HG02943 (cell line): ENCODE measurements around the gene USP33.
"Not testable (repeated sequence)": the region's sequence is repeated elsewhere in the genome, so short reads cannot be mapped to it uniquely, and the experiment has no call there.

ENCODE experiments used
- ATAC-seq: cut with Tn5 transposase; IDR thresholded peaks from one replicate; pipeline ENCODE4 v1.9.1; 2021; ENCODE audit warnings: mild to moderate bottlenecking, low read depth, moderate library complexity; ENCODE audit not compliant: unreplicated experiment

USP33 gene

GRCh38 chr1:77741316-77741715 is 18.3 kb downstream of the USP33 start:
- ATAC-seq: no peak

DNA sequence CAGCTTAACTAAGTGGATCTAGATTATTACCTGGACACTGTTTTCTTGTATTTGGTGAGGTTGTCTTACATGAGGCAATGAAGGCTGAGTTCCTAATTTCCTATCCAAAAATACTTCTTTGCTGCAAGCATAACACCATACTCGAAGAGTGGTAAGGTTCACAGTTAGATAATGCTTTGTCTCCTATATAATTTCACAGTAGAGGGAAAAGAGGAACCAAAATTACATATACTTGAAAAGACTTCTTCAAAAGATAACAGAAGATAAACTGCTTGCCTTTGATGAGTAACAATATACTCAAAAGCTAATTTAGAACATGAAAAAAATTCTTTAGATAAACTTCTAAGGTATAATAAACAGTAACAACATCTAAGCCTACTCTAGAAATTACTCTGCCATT is 20.4 kb downstream of the USP33 start:
- no peak for ATAC-seq

- ATAC-seq: no peak
Measured at GRCh38 chr1:77732090-77732489, 27.6 kb downstream of the USP33 start.

DNA sequence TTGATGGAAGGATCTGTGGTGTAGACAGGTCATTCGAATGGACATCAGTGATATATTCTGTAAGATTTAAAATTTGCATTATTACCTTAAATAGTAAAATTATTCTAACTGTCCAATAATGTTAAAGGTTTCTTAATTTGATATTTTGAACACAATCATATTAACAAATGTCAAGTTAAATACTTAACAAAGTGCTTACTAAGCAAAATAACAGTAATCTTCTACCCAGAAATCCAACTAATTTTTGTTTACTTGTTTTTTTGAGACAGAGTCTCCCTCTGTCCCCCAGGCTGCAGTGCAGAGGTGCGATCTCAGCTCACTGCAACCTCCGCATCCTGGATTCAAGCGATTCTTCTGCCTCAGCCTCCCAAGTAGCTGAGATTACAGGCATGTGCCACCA is 33.9 kb downstream of the USP33 start:
- no peak for ATAC-seq

DNA sequence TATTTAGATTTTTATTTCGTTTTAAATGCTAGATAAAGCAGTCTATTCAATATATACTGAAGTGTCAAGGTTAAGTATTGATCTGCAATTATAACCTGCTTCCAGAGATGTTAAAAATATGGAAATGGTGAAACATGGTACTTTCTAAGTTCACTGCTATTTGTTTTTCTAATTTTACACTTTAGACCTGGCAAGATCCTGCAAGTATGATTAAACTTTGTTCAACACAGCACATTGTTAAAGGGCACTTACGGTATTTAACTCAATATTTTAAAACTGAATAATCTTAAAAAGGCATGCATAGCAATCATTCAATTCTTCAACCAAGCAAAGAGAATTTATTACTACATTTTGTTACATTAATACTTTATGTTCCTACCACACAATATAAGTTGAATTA is 41.5 kb downstream of the USP33 start:
- no peak for ATAC-seq

- ATAC-seq: no peak
Measured at GRCh38 chr1:77716065-77716464, 43.6 kb downstream of the USP33 start.

GRCh38 chr1:77709727-77710126 is 49.9 kb downstream of the USP33 start:
- ATAC-seq: no peak

DNA sequence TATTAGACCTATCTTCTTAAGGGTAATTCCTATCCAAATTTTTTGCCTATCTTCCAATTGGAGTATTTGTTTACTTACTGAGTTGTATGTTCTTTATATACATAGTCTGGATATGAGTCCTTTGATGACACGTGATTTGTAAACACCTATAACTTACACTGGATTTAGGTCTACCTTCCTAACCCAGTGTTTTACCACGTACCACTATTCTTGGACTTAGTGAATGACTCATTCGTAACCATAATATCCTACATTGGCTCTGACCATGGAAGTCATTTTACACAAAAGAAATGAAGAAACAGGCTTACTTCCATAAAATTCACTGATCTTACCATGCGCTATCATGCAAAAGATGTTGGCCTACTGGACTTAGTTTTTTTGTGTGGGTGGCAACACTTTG is 53.3 kb downstream of the USP33 start:
- ATAC-seq: no peak

GRCh38 chr1:77704736-77705135 is 54.9 kb downstream of the USP33 start:
- ATAC-seq: no peak

GRCh38 chr1:77699673-77700072 is 60.0 kb downstream of the USP33 start:
- not testable (repeated sequence) for ATAC-seq

DNA sequence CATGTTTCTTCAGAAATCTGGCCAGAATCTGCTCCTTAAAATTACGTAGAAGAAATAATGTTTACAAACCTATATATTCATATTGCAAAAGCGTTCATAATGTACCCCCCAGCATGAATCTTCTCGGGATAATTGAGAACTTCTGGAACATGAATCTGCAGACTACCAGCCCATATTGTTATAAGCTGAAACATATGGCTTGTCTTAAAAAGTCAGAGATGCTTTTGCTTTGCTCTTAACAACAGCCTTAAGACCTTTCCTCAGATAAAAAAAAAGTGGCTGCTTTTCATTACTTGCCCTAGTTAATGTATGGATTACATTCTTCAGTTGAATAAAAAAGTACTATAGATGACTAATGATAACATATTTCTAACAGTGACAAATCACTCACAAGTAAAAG is 62.2 kb downstream of the USP33 start:
- ATAC-seq: no peak

- ATAC-seq: no peak
Measured at GRCh38 chr1:77688939-77689338, 70.7 kb downstream of the USP33 start.

- no peak for ATAC-seq
Measured at GRCh38 chr1:77687519-77687906, 72.1 kb downstream of the USP33 start.

DNA sequence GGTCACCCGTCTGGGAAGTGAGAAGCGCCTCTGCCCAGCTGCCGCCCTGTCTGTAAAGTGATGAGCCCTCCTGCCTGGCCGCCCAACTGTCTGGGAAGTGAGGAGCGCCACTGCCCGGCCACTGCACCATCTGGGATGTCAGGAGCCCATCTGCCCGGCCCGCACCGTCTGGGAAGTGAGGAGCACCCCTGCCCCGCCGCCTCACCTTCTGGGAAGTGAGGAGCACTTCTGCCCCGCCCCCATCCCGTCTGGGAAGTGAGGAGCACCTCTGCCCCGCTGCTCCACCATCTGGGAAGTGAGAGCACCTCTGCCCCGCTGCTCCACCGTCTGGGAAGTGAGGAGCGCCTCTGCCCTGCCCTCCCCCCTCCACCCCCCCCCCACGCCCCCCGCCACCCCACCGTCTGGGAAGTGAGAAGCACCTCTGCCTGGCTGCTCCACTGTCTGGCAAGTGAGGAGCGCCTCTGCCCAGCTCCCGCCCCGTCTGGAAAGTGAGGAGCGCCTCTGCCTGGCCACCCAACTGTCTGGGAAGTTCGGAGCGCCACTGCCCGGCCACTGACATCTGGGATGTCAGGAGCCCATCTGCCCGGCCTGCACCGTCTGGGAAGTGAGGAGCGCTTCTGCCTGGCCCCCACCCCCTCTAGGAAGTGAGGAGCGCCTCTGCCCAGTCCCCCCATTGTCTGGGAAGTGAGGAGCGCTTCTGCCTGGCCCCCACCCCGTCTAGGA is 72.7 kb downstream of the USP33 start:
- no peak for ATAC-seq

- ATAC-seq: peak; percentile 70
Measured at GRCh38 chr1:77683160-77684148, 76.2 kb downstream of the USP33 start.

GRCh38 chr1:77682460-77683159 is 77.0 kb downstream of the USP33 start, which contains the start of gene ZZZ3:
ZZZ3 (minus strand) TSS chr1:77682658; CDS start chr1:77633354, 49,304 bp downstream.
- ATAC-seq: peak; percentile 77

DNA sequence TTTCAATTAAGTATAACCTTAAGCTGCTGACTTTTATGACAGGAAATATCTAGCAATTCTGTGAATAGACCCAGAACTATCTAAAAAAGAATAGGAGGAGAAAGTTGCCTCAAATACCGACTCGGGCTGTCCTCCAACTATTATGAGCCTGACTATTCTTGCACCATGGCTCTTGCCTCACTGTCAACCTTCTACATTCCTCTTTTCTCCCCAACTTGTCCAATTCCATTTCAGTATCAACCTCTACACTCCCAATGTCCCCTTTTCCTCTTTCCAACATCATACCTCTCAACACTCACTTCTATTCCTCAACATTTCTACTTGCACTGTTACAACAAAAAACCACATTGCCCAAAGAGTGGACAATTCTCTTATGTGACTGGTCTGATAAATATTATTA is 79.5 kb downstream of the USP33 start:
- no peak for ATAC-seq

DNA sequence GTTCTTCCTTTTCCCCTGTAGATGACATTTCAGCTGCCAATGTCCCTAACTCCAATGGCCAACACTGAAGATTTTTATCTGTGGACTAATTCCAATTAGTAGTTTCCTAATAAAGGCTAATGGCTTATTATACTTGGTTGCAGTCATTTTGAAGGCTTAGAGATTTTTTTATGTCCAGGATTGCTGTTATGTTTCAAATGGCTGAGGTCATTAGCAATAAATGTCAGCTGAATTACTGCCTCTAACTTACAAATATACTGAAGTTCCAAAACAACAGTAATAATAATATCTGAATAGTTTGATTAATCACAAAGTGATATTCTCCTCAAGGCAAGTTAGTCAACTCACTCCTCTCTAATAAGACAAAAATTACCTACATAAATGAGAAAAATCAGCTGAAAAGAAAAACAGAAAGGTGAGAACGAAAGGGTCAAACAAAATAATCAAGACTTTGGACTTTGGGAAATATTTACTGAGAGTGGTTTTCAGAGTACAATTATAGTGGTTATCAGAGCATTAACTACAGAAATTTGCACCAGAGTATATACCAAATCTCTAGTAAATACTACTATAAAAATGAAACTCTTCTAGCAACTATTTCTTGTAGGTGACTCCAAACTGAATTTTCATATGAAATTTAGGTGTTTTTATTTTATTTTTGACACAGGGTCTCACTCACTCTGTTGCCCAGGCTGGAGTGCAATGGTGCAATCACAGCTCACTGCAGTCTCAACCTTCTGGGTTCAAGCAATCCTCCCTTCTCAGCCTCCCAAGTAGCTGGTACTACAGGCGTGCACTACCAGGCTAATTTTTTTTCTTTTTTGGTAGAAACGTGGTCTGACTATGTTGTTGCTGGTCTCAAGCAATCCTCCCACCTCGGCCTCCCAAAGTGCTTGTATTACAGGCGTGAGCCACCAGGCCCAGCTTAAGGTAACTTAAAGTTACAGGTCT is 80.7 kb downstream of the USP33 start:
- no peak for ATAC-seq

DNA sequence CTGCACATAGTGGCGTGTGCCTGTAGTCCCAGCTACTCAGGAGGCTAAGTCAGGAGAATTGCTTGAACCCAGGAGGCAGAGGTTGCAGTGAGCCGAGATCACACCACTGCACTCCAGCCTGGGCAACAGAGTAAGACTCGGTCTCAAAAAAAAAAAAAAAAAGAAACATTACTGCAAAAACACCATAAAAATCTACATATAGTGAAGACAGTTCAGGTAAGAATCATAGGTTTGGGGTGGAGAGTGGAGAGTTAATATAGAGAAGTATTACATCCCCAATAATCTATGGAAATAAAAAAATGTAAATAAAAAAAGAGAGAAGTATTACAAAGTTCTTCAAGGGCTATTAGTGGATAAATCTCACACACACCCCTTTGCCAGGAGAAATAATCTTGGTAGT is 84.8 kb downstream of the USP33 start:
- ATAC-seq: not testable (repeated sequence)
